ENCODE data around the gene DGKH. TPM values are rescaled to one million over a fixed set of nuclear protein-coding genes. Genes with fewer than 3 reads are reported as not detected.

Gene DGKH
- polyA plus RNA-seq, 1 donor from 2014 or later: 3.5 TPM

DNA sequence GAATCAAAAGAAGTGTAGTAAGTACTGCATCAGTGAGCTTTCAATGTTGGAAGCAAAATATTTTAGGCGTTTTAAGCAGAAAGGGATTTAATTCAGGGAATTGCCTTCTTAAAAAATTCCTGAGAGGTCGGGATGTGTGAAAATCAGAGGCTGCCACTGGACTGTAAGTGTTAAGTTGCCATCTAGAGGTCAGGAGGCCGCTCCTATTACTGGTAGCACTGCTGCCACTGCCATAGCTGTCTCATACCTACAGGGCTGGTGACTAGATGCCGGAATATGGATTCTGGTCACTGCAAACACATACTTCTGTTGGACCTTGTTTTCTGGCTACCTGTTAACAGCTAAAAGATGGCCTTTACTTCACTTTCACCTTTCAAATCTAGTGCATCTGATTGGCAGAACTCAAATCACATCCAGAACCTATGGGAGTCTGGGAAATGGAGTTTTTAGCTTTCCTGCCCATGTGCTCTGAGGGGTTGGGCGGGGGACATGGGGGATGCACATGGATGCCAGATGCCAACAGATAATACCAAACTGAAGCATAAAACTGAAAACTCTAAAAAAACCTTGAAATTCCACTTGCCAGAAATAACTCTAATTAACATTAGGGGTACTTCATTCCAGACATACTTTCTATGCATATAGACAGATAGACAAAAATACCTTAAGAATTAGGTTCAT, 29.8 kb downstream of the DGKH start:
- Histone ChIP-seq H3F3A (ENCODE audit: insufficient read depth, low read length, poor library complexity, severe bottlenecking) (no peaks in the 10 kb centered on the region), H3K4me3 (ENCODE audit: low read length) (no peak overlapping the region), H3K9me3 (ENCODE audit: low read length) (no peaks in the 10 kb centered on the region), H3K79me2 (replicated peaks; ENCODE audit: insufficient read depth, low read length) (no peaks in the 10 kb centered on the region), H4K20me1 (ENCODE audit: insufficient read depth) (no peaks in the 10 kb centered on the region), H3K36me3 (ENCODE audit: insufficient read depth, low read length) (no peaks in the 10 kb centered on the region), H2AFZ (ENCODE audit: low read depth, low read length) (no peak overlapping the region), H3K27ac (ENCODE audit: low read length) (no peak overlapping the region), H3K27me3 (ENCODE audit: insufficient read depth, low read depth, low read length) (no peaks in the 10 kb centered on the region), H3K4me2 (ENCODE audit: low read length) (no peak overlapping the region), H3K9me2 (ENCODE audit: insufficient read depth, low read length) (no peaks in the 10 kb centered on the region), H3K9ac (ENCODE audit: low read length) (no peak overlapping the region)
- TF ChIP-seq SMC3 (conservative IDR thresholded peaks at IDR 0.05; ENCODE audit: poor library complexity): no peak
- no peak for TF ChIP-seq MXI1 (conservative IDR thresholded peaks at IDR 0.05; ENCODE audit: poor library complexity, severe bottlenecking)
- TF ChIP-seq, protein P1, sequence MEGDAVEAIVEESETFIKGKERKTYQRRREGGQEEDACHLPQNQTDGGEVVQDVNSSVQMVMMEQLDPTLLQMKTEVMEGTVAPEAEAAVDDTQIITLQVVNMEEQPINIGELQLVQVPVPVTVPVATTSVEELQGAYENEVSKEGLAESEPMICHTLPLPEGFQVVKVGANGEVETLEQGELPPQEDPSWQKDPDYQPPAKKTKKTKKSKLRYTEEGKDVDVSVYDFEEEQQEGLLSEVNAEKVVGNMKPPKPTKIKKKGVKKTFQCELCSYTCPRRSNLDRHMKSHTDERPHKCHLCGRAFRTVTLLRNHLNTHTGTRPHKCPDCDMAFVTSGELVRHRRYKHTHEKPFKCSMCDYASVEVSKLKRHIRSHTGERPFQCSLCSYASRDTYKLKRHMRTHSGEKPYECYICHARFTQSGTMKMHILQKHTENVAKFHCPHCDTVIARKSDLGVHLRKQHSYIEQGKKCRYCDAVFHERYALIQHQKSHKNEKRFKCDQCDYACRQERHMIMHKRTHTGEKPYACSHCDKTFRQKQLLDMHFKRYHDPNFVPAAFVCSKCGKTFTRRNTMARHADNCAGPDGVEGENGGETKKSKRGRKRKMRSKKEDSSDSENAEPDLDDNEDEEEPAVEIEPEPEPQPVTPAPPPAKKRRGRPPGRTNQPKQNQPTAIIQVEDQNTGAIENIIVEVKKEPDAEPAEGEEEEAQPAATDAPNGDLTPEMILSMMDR (IDR thresholded peaks at IDR 0.05; ENCODE audit: poor library complexity, severe bottlenecking): no peak

DNA sequence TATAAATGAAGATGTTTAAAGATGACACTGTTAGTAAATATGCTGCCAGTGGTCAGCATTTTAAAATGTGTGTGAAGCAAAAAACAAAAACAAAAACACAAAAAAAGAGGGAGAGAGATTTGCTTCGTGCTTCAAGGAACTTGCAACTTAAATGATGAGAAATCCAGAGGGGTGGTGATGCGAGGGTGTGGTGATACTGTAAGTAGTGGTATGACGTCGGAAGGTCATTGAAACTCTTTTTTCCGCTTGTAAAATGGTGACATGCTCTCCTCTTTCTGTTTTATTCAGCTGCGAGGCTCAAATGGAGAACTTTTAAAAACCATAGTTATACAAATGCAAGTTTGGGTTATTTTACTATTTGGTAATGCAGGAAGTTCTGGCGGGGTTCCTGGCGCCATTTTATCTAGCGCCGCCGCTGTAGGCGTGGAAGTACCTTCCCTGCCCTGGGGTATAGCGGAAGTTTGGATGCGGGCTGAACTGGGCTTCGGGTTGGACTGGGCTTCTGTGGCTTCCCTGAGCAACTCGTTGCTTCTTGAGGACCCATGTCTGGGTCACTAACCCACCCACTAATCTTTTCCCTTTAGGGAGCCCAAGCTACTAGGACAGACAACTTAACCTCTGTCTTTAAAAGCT, 34.8 kb downstream of the DGKH start:
- Histone ChIP-seq H3K4me3 (ENCODE audit: low read length) (no peak overlapping the region), H3K9ac (ENCODE audit: low read length) (no peak overlapping the region), H3K27me3 (ENCODE audit: insufficient read depth, low read depth, low read length) (no peaks in the 10 kb centered on the region), H3K9me2 (ENCODE audit: insufficient read depth, low read length) (no peaks in the 10 kb centered on the region), H3K79me2 (replicated peaks; ENCODE audit: insufficient read depth, low read length) (no peaks in the 10 kb centered on the region), H3K4me2 (ENCODE audit: low read length) (no peak overlapping the region), H2AFZ (ENCODE audit: low read depth, low read length) (no peak overlapping the region), H3K9me3 (ENCODE audit: low read length) (no peaks in the 10 kb centered on the region), H4K20me1 (ENCODE audit: insufficient read depth) (no peaks in the 10 kb centered on the region), H3K27ac (ENCODE audit: low read length) (no peak overlapping the region), H3F3A (ENCODE audit: insufficient read depth, low read length, poor library complexity, severe bottlenecking) (no peaks in the 10 kb centered on the region), H3K36me3 (ENCODE audit: insufficient read depth, low read length) (no peaks in the 10 kb centered on the region)
- TF ChIP-seq MXI1 (conservative IDR thresholded peaks at IDR 0.05; ENCODE audit: poor library complexity, severe bottlenecking) (no peak), RAD21 (conservative IDR thresholded peaks at IDR 0.05) (no peak), POLR2AphosphoS5 (IDR thresholded peaks at IDR 0.05) (no peak), EP300 (conservative IDR thresholded peaks at IDR 0.05; ENCODE audit: poor library complexity, severe bottlenecking) (no peak), TAF1 (IDR thresholded peaks at IDR 0.05; ENCODE audit: low read depth) (no peak), EZH2 (IDR thresholded peaks at IDR 0.05; ENCODE audit: borderline replicate concordance, insufficient read depth, low read length, poor library complexity, severe bottlenecking) (no peak), SMC3 (conservative IDR thresholded peaks at IDR 0.05; ENCODE audit: poor library complexity) (no peak)
- TF ChIP-seq, protein P2, sequence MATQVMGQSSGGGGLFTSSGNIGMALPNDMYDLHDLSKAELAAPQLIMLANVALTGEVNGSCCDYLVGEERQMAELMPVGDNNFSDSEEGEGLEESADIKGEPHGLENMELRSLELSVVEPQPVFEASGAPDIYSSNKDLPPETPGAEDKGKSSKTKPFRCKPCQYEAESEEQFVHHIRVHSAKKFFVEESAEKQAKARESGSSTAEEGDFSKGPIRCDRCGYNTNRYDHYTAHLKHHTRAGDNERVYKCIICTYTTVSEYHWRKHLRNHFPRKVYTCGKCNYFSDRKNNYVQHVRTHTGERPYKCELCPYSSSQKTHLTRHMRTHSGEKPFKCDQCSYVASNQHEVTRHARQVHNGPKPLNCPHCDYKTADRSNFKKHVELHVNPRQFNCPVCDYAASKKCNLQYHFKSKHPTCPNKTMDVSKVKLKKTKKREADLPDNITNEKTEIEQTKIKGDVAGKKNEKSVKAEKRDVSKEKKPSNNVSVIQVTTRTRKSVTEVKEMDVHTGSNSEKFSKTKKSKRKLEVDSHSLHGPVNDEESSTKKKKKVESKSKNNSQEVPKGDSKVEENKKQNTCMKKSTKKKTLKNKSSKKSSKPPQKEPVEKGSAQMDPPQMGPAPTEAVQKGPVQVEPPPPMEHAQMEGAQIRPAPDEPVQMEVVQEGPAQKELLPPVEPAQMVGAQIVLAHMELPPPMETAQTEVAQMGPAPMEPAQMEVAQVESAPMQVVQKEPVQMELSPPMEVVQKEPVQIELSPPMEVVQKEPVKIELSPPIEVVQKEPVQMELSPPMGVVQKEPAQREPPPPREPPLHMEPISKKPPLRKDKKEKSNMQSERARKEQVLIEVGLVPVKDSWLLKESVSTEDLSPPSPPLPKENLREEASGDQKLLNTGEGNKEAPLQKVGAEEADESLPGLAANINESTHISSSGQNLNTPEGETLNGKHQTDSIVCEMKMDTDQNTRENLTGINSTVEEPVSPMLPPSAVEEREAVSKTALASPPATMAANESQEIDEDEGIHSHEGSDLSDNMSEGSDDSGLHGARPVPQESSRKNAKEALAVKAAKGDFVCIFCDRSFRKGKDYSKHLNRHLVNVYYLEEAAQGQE (IDR thresholded peaks at IDR 0.05; ENCODE audit: borderline replicate concordance): no peak
- TF ChIP-seq, protein P1 (IDR thresholded peaks at IDR 0.05; ENCODE audit: poor library complexity, severe bottlenecking): no peak

Data from neural cell (in vitro differentiated cells).